Measurements from ENCODE around the gene RGMB.
A peak's percentile ranks its signal among the peaks of the same experiment; 100 is the strongest.

The RGMB gene

DNA sequence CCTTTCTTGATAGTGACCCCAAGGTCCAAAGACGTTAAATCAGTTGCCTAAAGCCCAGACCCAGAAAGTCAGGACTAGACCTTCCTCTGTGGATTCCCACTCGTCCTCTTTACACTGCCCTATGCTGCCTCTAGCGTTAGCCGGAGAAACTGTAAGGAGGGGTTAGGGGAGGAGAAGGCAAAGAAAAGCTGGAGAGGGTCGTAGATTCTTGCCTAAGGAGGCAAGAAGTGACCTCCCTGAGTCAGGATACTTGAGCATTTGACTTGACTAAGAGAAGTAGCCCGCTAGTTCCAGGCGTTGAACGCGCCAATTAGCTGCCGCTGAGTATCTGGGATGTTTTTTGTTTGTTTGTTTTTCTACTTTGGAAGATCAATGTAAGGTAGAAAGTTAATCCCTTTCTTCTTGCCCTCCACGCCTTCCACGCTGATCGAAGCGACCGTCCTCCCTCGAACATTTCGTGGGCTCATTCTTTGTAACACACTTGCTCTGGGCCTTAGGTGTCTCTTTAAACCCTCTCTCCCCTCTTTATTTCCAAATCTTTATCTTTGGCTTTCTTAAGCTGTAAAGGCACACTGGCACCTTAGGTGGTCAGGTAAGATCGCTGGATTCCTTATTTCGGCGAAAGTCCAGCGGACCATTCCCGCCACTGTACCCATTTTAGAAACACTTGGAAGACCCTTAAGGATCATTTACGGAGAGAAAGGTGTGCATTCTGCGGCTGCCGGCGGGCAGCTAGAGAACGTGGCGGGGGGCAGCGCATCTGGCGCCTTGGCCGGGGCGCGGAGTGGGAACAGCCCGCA, 5.1 kb upstream of the RGMB start:
- DNase-seq (ENCODE audit: low read depth): peak; percentile 28

GRCh38 chr5:98768960-98769209, 4.6 kb upstream of the RGMB start:
- DNase-seq (ENCODE audit: low read depth): no peak

DNA sequence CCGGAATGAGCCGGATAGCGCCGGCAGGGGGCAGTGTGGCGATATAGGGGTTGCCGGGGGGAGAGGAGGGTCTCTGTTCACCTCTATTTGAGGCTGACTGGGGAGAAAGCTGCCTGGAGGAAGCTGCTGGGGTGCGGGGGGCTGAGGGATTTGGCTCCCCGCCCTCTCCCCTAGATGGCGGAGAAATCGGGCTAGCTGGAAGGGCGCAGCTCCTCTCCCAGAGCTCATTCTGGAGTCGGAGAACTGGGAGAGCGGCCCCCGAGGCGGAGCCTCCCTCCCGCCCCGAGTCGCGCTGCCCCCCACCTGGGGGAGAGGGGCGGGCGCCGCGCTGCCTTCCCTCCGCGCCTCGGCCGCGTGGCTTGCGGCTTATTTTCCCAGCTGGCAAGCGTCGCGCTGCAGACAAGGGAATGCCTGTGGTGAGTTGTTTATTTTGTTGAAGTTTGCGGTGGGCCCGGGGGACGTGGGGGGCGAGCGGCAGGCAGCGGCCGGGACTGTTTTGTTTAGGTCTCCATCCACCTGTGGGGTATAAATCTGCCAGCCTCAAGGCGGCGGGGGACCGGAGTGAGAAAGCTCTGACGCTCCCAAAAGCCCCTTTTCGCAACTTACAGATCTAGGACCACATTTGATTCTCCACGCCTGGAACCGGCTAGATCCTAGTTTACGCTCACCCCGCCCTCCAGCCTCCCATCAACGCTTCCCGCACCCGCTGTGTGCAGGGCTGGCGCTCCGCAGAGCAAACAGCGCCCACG, 4.1 kb upstream of the RGMB start:
- peak; percentile 26 for DNase-seq (ENCODE audit: low read depth)

GRCh38 chr5:98769959-98770208, 3.6 kb upstream of the RGMB start:
- no peak for DNase-seq (ENCODE audit: low read depth)

DNA sequence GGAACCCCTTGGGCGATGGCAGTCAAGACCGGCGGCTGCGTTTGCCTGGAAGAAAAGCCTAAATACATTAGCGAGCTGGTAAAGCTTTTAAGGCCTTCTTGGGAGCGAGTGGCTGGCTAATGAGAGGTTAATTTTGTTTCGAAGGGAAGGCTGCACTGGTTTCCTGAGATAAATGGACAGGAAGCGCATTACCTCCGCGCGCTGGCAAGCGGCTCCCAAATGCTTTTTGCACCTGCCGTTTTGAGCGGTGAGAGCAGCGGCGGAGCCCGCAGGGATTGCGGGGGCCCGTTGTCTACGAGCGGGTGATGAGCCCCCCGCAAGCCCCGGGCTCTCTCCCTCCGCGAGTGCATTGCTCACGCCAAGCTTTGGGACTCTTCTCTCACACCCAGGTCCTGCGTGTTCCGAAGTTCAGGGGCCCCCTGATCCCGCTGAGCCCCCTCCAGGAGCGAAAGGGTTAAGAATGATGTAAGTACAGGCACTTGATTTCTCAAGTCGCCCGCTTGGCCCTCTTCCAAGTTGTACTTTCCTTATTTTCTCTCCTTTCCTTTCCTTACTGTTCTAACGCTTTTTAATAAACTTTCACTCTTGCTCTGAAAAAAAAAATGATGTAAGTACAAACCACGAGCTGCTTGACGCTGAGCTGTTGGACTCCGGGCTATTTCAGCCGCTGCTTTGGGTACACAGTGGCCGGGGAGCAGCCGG, 3.1 kb upstream of the RGMB start:
- DNase-seq (ENCODE audit: low read depth): peak; percentile 10

GRCh38 chr5:98770911-98771322, 2.5 kb upstream of the RGMB start:
- DNase-seq (ENCODE audit: low read depth): no peak

- DNase-seq (ENCODE audit: low read depth): no peak
These were observed 1.9 kb upstream of the RGMB start for GRCh38 chr5:98771382-98772109.

DNA sequence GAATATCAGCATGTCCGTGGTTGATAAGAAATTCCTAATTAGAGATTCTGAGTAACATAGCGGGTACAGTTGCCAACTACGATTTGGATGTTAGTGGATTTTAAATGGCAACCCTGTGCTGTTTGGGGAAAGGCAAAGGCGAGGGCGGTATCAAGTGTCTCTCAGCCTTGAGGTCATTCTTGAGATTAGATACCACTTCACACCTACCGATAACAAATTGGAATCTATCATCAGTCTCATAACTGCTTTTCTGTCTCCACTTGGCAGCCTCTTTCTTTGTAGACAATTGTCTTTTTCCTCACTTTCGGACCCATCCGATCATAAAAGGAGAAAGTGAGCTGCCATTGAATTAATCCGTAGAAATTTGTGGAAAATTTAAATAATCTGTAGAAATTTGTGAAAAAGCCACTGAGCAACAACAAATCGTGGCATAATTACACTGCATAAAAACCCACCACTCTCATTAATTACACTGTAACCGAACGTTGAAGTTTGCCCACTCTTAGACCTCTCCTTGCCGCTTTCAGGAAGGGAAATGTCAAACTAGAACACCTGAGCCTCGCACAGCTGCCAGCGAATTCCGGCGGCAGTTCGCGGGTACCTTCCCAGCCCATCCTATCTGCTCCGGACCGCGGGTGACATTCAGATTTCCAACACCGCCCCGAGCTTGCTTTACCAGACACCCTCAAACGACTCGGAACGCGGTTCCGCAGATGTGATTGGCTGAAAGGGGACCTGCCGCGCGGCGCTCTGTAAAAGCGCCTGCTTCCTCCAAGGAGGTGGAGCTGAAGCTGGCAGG, 849 bp upstream of the RGMB start:
- peak; percentile 35 for DNase-seq (ENCODE audit: low read depth)

- DNase-seq (ENCODE audit: low read depth): no peak
These were observed 324 bp upstream of the RGMB start for GRCh38 chr5:98773214-98773463.

DNA sequence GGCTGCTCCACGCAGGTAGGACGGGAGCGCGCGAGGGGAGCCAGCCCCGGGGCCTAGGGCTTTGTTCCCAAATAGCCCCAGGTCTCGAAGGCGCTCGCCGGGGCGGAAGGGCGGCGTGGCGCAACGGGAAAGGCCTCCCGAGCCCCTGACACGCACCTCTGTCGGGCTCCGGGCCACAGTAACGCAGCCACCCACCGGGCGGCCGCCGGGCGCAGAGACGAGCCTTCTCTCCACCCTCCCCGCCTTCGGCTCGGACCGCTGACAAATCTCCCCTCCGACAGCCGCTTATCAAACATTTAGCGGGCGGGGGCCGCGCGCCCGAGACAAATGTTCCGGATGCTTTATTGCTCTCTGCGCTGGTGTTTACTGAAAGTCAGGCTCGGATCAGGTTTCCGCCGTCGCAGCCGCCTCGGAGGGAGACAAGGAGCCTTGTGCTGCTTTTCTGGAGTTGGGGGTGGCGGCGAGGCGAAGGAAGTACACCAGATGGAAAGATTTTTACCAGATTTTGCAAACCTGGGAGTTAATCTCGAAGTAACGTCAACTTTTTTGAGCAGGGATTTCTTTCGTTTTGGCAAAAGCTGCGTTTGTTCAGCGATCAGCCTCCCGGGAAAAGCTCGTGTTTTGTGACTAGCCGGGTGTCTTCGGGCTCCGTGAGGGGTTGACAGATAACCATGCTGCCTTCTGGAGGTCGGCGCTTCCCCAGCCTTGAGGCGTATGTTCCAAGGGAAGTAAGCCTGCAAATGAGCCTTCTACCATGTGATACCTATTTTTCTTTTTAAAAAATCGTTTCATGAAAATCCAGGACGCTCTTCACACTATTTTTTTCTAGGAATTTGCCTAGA, 950 bp downstream of the RGMB start:
- DNase-seq (ENCODE audit: low read depth): peak; percentile 47

GRCh38 chr5:98775246-98776065, 2.0 kb downstream of the RGMB start:
- DNase-seq (ENCODE audit: low read depth): no peak

DNA sequence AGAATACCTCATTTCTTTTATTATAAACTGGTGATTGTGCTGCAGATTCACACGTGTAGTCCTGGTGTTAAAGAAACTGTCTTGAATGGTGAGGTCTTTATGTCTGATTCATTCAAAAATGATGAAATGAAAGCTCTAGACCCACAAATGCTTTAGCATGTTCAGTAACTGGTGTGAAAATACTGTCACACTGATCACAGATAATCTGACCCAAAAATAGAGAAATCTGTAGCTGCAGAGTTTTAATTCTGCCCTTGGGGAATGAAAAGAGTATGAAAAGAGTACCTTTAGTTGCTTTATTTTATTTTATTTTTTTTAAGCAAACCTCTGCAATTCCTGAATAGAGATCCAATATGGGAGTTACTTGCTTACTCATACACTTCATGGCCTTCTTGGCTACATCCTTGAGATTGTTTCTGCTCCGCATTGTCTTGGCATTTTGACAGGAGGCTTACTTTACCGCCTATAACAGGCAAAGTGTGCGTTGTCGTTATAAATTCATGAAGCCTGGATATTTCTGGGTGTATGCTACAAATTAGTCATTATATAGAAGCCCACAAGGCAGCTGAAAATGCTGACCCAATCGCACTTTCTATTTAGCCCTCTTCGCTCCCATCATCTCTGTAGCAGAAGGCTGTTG, 2.7 kb downstream of the RGMB start:
- no peak for DNase-seq (ENCODE audit: low read depth)

DNA sequence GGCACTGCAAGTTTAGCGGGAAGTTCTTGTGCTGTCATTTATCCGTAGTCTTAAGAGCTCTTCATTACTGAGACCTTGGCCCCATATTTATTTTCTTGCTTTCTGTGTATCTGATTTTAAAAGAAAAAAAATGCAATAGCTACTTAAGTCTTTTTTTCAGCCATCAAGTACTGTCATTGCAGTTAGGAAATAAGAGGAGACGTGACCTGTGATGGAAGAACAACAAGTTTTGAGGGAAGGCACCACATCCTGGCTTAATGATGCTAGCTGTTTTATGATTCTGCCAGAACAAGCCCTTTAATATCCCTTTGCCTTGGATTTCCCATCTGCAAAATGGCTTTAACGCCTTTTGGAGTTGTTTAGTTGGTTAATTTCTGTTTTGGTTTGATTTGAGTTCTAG, 3.8 kb downstream of the RGMB start:
- DNase-seq (ENCODE audit: low read depth): no peak

GRCh38 chr5:98779264-98779877, 5.9 kb downstream of the RGMB start:
- DNase-seq (ENCODE audit: low read depth): no peak

DNA sequence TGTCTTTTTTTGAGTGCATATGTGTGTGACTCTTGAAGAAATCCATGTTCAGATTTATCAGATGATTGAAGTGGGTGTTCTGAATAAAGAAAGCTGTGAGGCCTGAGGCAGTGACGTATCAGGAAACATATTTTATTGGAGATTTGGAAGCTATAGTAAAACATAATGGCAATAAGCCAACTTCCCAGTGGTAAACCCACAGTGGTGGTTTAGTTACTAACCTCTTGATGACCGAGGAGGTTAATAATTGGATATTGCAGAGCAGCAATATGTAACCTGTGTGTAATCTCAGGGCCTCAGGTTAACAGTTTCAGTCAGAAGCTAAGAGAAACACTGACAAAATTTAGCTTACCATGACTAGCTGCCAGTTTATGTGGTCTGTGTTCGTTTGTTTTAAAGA, 6.9 kb downstream of the RGMB start:
- DNase-seq (ENCODE audit: low read depth): no peak

GRCh38 chr5:98781520-98781919, 8.1 kb downstream of the RGMB start:
- no peak for DNase-seq (ENCODE audit: low read depth)

DNA sequence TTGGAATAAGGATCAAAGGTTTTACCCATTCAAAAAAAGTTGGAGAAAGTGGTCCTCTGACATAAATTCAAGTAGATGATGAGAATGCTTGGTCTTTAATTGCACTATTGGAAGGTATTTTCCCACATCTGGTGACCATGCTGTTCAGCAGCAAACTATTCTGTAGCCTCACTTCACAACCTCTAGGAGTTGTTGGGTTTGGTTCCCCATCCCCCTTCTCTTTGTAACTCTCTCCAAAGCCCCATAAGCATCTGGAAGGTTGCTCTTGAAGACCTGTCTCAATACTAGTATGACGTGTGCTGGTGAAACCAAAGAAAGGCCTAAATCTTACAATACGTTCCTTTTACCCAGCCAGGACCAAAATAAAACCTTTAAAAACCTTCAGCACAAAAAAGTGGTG, 8.5 kb downstream of the RGMB start:
- DNase-seq (ENCODE audit: low read depth): no peak

- DNase-seq (ENCODE audit: low read depth): no peak
These were observed 9.7 kb downstream of the RGMB start for GRCh38 chr5:98783051-98783649.

- DNase-seq (ENCODE audit: low read depth): no peak
These were observed 10.9 kb downstream of the RGMB start for GRCh38 chr5:98784411-98784810.

Measured in activated T-cell treated with anti-CD3 and anti-CD28 coated beads for 48 hours (primary cell).